ENCODE measurements around the gene PLCD3.

- no peak for TF ChIP-seq CTCF (IDR thresholded peaks at IDR 0.05)
- no peak for TF ChIP-seq POLR2A (IDR thresholded peaks at IDR 0.05)
Observed at GRCh38 chr17:45087978-45088377, 44.3 kb downstream of the PLCD3 start.

All from Peyer's patch (tissue), 4 donors.